Measurements from ENCODE around the gene CDC42EP5.

CDC42EP5 gene

GRCh38 chr19:54432144-54432738 lies 40.9 kb downstream of the CDC42EP5 start:
- Histone ChIP-seq H3F3A (ENCODE audit: control insufficient read depth, insufficient read depth) (no peaks in the 10 kb centered on the region), H3K27me3 (ENCODE audit: control insufficient read depth, low read length) (peaks cover 13% of the 10 kb centered on the region), H3K4me1 (ENCODE audit: control insufficient read depth, low read length) (peaks cover 2% of the 10 kb centered on the region; the same call in 1 of the 2 replicates), H3K9me2 (replicated peaks; ENCODE audit: control insufficient read depth, low read length) (no peaks in the 10 kb centered on the region), H3K9me3 (ENCODE audit: control insufficient read depth, insufficient read depth, low read length) (no peaks in the 10 kb centered on the region), H4K20me1 (ENCODE audit: control insufficient read depth, insufficient read depth, low read depth, low read length) (peaks cover 5% of the 10 kb centered on the region), H3K27ac (ENCODE audit: low read depth, low read length) (no peak overlapping the region), H3K4me3 (ENCODE audit: low read length) (no peak overlapping the region), H3K4me2 (ENCODE audit: low read length) (no peak overlapping the region), H3K36me3 (ENCODE audit: control insufficient read depth, low read length) (no peaks in the 10 kb centered on the region), H3K79me2 (ENCODE audit: control insufficient read depth, low read length) (no peaks in the 10 kb centered on the region)
- no peak for TF ChIP-seq EZH2phosphoT487 (IDR thresholded peaks at IDR 0.05; ENCODE audit: borderline replicate concordance, low read length)

- no peaks in the 10 kb centered on the region for H3F3A ChIP-seq (ENCODE audit: control insufficient read depth, insufficient read depth)
- H3K4me1 ChIP-seq (ENCODE audit: control insufficient read depth, low read length): peaks cover 2% of the 10 kb centered on the region; the same call in 1 of the 2 replicates
- H3K9me2 ChIP-seq (replicated peaks; ENCODE audit: control insufficient read depth, low read length): no peaks in the 10 kb centered on the region
- no peaks in the 10 kb centered on the region for H3K36me3 ChIP-seq (ENCODE audit: control insufficient read depth, low read length)
- H3K4me3 ChIP-seq (ENCODE audit: low read length): no peak overlapping the region
- no peaks in the 10 kb centered on the region for H3K79me2 ChIP-seq (ENCODE audit: control insufficient read depth, low read length)
- no peak overlapping the region for H3K27ac ChIP-seq (ENCODE audit: low read depth, low read length)
- no peak for TF ChIP-seq EZH2phosphoT487 (IDR thresholded peaks at IDR 0.05; ENCODE audit: borderline replicate concordance, low read length)
- no peak for TF ChIP-seq CTCF (IDR thresholded peaks at IDR 0.05; ENCODE audit: low read depth, low read length, poor library complexity, severe bottlenecking)
- peaks cover 5% of the 10 kb centered on the region for H4K20me1 ChIP-seq (ENCODE audit: control insufficient read depth, insufficient read depth, low read depth, low read length)
- no peaks in the 10 kb centered on the region for H3K9me3 ChIP-seq (ENCODE audit: control insufficient read depth, insufficient read depth, low read length)
- H3K4me2 ChIP-seq (ENCODE audit: low read length): no peak overlapping the region
- peaks cover 13% of the 10 kb centered on the region for H3K27me3 ChIP-seq (ENCODE audit: control insufficient read depth, low read length)
Observed at GRCh38 chr19:54431255-54431838, 41.7 kb downstream of the CDC42EP5 start.

- Histone ChIP-seq H3K9me2 (replicated peaks; ENCODE audit: control insufficient read depth, low read length) (no peaks in the 10 kb centered on the region), H3K9me3 (ENCODE audit: control insufficient read depth, insufficient read depth, low read length) (no peaks in the 10 kb centered on the region), H3K4me3 (ENCODE audit: low read length) (no peak overlapping the region), H3K27ac (ENCODE audit: low read depth, low read length) (no peak overlapping the region), H3K27me3 (ENCODE audit: control insufficient read depth, low read length) (peaks cover 13% of the 10 kb centered on the region), H4K20me1 (ENCODE audit: control insufficient read depth, insufficient read depth, low read depth, low read length) (peaks cover 5% of the 10 kb centered on the region), H3K36me3 (ENCODE audit: control insufficient read depth, low read length) (no peaks in the 10 kb centered on the region), H3K79me2 (ENCODE audit: control insufficient read depth, low read length) (no peaks in the 10 kb centered on the region), H3K4me2 (ENCODE audit: low read length) (0 out of 2 replicates have a peak overlapping the region, but pooled peaks have one; percentile 20), H3F3A (ENCODE audit: control insufficient read depth, insufficient read depth) (no peaks in the 10 kb centered on the region), H3K4me1 (ENCODE audit: control insufficient read depth, low read length) (peaks cover 2% of the 10 kb centered on the region; the same call in 1 of the 2 replicates)
- TF ChIP-seq CTCF (IDR thresholded peaks at IDR 0.05; ENCODE audit: low read depth, low read length, poor library complexity, severe bottlenecking) (peak; percentile 44), EZH2phosphoT487 (IDR thresholded peaks at IDR 0.05; ENCODE audit: borderline replicate concordance, low read length) (no peak)
Observed at GRCh38 chr19:54430306-54431254, 42.5 kb downstream of the CDC42EP5 start.
